Measurements from ENCODE around the gene RTTN.

DNA sequence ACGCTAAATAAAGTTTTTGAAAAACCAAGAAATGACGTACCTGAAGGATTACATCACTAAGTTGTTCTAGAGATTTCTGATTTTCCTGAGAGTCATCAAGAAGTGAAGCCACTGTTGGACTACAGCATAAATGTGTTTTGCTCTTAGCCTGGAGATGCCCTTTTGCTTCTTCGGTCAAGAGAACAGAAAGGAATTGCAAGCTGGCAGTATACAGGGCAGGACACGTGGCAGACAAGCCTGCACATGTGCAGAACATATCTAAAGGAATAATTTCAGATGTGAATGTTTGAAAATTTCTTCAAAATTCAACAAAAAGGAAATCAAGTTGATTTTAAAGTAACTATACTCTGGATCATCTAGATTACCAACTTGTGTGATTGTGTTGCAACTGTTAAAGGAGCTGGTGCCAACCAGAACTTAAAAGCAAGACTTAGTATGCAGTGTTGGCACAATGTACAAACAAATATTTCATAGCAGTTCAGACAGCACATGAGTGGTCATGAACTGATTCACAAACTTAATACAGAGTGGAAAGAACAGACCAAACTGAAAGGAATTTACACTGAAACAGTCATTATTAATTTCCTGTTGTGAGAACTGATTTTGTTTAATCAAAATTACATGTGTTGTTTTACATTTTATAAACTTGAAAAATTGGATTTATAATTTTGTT lies 157.4 kb downstream of the RTTN start:
- TF ChIP-seq POLR2A (IDR thresholded peaks at IDR 0.05; ENCODE audit: extremely low read depth, insufficient read length) (no peak), CTCF (IDR thresholded peaks at IDR 0.05; ENCODE audit: low read depth, low read length) (no peak)
- TF ChIP-seq, protein P1, sequence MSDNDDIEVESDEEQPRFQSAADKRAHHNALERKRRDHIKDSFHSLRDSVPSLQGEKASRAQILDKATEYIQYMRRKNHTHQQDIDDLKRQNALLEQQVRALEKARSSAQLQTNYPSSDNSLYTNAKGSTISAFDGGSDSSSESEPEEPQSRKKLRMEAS (IDR thresholded peaks at IDR 0.05; ENCODE audit: low read depth, low read length) = no peak
